Activated CD8-positive, alpha-beta memory T cell treated with anti-CD3 and anti-CD28 coated beads, Interleukin-2, amount 50 U/mL, for 1 hour (primary cell): ENCODE data around the gene TBCCD1.
"Not testable (repeated sequence)": the region's sequence is repeated elsewhere in the genome, so short reads cannot be mapped to it uniquely, and the experiment has no call there.

Source experiments
- DNase-seq: peaks from one replicate; pipeline ENCODE4 v3.0.0-alpha.2; 2020; ENCODE audit errors: extremely low read depth

Gene TBCCD1

GRCh38 chr3:186519021-186519658 lies 48.0 kb downstream of the TBCCD1 start:
- peak; percentile 37 for DNase-seq

GRCh38 chr3:186517218-186517617 lies 49.9 kb downstream of the TBCCD1 start:
- no peak for DNase-seq

- no peak for DNase-seq
Measured at GRCh38 chr3:186516646-186517045, 50.5 kb downstream of the TBCCD1 start.

- no peak for DNase-seq
Measured at GRCh38 chr3:186515125-186515524, 52.0 kb downstream of the TBCCD1 start.

- DNase-seq: no peak
Measured at GRCh38 chr3:186514296-186515002, 52.7 kb downstream of the TBCCD1 start.

- DNase-seq: no peak
Measured at GRCh38 chr3:186513386-186513785, 53.8 kb downstream of the TBCCD1 start.

- no peak for DNase-seq
Measured at GRCh38 chr3:186512570-186513302, 54.4 kb downstream of the TBCCD1 start.

- no peak for DNase-seq
Measured at GRCh38 chr3:186511702-186512101, 55.4 kb downstream of the TBCCD1 start.

- no peak for DNase-seq
Measured at GRCh38 chr3:186511245-186511644, 55.9 kb downstream of the TBCCD1 start.

GRCh38 chr3:186510374-186511079 lies 56.6 kb downstream of the TBCCD1 start:
- no peak for DNase-seq

GRCh38 chr3:186509423-186509822 lies 57.7 kb downstream of the TBCCD1 start:
- no peak for DNase-seq

- no peak for DNase-seq
Measured at GRCh38 chr3:186506857-186507256, 60.3 kb downstream of the TBCCD1 start.

GRCh38 chr3:186506191-186506739 lies 60.9 kb downstream of the TBCCD1 start:
- no peak for DNase-seq

GRCh38 chr3:186502966-186503712 lies 64.0 kb downstream of the TBCCD1 start:
- no peak for DNase-seq

GRCh38 chr3:186502138-186502948 lies 64.8 kb downstream of the TBCCD1 start:
- no peak for DNase-seq

GRCh38 chr3:186499949-186500348 lies 67.2 kb downstream of the TBCCD1 start:
- DNase-seq: not testable (repeated sequence)

GRCh38 chr3:186498022-186498421 lies 69.1 kb downstream of the TBCCD1 start:
- DNase-seq: not testable (repeated sequence)

- no peak for DNase-seq
Measured at GRCh38 chr3:186497608-186498007, 69.5 kb downstream of the TBCCD1 start.

GRCh38 chr3:186496635-186497034 lies 70.5 kb downstream of the TBCCD1 start:
- DNase-seq: no peak
